Measurements from ENCODE around the gene DPH1. TPM values are rescaled to one million over a fixed set of nuclear protein-coding genes. Genes with fewer than 3 reads are reported as not detected.
A peak's percentile ranks its signal among the peaks of the same experiment; 100 is the strongest.

Gene DPH1
- total and polyA plus RNA-seq, 8 donors: 21.8 to 74.4 (median 32.2) TPM

DNA sequence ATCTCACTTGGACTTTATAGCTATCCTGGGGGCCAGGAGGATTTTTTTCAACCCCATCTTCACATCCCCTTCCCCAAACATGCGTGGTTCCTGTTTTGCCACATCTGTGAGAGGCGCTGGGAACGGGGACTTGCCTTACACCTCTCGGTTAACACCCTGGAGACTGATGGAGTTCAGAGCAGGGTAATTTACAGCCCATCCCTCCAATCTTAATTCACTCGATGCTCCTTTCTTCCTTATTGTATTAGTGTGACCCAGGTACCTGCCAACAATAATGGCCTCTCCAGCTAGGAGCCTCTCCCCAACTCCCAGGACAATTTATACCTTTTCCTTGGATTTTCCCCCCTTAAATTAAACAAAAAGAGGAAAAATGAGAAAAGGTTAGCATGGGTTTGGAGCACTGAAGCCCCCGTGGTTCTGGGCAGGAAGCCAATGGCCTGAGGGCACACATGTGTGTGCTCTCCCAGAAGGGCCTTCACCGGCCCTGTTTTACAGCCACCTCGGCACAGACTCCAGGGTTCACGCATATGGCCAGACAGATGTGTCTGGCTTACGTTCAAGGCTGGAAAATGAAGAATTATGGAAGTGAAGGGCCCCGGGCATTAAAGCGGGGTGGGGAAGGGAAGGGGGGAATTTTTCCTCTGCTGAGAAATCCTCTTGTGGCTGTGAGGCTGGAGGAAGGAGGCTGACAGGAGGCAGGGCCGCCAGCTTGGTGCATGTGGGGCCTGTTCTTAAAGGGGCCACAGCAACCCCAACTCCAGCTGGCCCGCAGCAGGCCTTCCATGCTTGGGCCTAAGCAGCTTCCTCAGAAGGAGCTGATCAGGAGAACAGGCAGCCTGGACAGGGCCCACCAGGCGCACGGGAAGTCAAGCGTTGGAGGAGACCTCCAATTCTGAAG, 46.4 kb downstream of the DPH1 start:
- intact Hi-C loops (cut with DNase I): no loop called here
- TF ChIP-seq, protein P1, sequence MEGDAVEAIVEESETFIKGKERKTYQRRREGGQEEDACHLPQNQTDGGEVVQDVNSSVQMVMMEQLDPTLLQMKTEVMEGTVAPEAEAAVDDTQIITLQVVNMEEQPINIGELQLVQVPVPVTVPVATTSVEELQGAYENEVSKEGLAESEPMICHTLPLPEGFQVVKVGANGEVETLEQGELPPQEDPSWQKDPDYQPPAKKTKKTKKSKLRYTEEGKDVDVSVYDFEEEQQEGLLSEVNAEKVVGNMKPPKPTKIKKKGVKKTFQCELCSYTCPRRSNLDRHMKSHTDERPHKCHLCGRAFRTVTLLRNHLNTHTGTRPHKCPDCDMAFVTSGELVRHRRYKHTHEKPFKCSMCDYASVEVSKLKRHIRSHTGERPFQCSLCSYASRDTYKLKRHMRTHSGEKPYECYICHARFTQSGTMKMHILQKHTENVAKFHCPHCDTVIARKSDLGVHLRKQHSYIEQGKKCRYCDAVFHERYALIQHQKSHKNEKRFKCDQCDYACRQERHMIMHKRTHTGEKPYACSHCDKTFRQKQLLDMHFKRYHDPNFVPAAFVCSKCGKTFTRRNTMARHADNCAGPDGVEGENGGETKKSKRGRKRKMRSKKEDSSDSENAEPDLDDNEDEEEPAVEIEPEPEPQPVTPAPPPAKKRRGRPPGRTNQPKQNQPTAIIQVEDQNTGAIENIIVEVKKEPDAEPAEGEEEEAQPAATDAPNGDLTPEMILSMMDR (IDR thresholded peaks at IDR 0.05): no peak
- Histone ChIP-seq H3K27ac (peak overlapping the region in 1 of 4 donors; percentile 47), H3K9me3 (no peaks in the 10 kb centered on the region), H3K4me3 (no peak overlapping the region), H3K36me3 (peaks cover 0 to 7% (median 2%) of the 10 kb centered on the region in 3 donors), H3K4me1 (no peaks in the 10 kb centered on the region), H3K27me3 (no peaks in the 10 kb centered on the region)
- ATAC-seq (no peak), FAIRE-seq (no peak), DNase-seq (no peak)
- 78 to 79% methylated on average over 17 of the region's 17 CpGs for whole genome bisulfite sequencing, 2 donors

DNA sequence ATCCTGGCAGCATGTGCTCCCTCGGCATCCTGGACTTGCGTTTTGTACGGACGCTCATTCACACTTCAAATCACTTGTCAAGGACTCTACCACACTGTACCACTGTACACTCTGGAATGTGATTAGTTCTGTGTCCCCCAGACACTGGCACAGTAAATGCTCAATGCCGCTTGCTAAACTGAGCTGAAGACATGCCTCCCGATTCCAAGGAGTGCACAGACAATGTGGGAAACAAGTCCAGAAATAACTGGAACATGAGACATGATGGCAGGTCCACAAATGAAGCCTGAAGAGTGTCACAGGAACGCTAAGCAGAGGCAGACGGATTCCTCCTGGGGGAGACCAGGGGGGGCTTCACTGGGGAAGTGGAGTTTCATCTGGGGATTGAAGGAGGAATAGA, 47.1 kb downstream of the DPH1 start:
- DNase-seq (no peak), ATAC-seq (no peak), FAIRE-seq (no peak)
- H3K4me3 ChIP-seq: no peak overlapping the region
- H3K27me3 ChIP-seq: no peaks in the 10 kb centered on the region
- intact Hi-C loops (cut with DNase I): no loop called here
- 88 to 94% methylated on average over 8 of the region's 8 CpGs for WGBS, 2 donors
- H3K27ac ChIP-seq: no peak overlapping the region
- H3K4me1 ChIP-seq: no peaks in the 10 kb centered on the region
- peaks cover 0 to 13% (median 2%) of the 10 kb centered on the region in 3 donors for H3K36me3 ChIP-seq
- H3K9me3 ChIP-seq: no peaks in the 10 kb centered on the region
- TF ChIP-seq, protein P1 (IDR thresholded peaks at IDR 0.05): no peak

DNA sequence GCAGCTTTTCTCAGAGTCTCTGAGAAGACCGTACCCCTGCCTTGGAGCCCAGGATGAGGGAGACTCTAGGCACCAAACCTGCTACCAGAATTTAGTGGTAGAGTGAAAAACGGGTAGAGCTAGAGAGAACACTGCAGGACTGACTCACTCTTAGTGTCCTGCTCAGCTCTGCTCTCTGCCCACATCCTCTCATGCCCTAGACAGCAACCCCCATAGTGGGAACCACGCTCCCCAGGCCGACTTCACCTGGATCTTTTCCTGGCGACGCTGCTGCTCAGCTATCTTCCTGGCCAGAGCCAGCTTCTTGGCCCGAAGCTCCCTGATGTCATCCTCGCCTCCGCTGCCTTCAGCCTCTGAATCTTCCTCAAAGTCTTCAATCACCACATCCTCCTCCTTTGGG, 51.6 kb downstream of the DPH1 start:
- Histone ChIP-seq H3K4me3 (no peak overlapping the region), H3K4me1 (peaks cover 0 to 9% (median 3%) of the 10 kb centered on the region in 3 donors), H3K36me3 (peaks cover 0 to 13% (median 0%) of the 10 kb centered on the region in 3 donors), H3K27me3 (no peaks in the 10 kb centered on the region), H3K9me3 (no peaks in the 10 kb centered on the region), H3K27ac (no peak overlapping the region)
- FAIRE-seq (no peak), DNase-seq (no peak), ATAC-seq (no peak)
- TF ChIP-seq, protein P1 (IDR thresholded peaks at IDR 0.05): no peak
- WGBS, 2 donors: 90 to 92% methylated on average over 9 of the region's 9 CpGs
- intact Hi-C loops (cut with DNase I): no loop called here

DNA sequence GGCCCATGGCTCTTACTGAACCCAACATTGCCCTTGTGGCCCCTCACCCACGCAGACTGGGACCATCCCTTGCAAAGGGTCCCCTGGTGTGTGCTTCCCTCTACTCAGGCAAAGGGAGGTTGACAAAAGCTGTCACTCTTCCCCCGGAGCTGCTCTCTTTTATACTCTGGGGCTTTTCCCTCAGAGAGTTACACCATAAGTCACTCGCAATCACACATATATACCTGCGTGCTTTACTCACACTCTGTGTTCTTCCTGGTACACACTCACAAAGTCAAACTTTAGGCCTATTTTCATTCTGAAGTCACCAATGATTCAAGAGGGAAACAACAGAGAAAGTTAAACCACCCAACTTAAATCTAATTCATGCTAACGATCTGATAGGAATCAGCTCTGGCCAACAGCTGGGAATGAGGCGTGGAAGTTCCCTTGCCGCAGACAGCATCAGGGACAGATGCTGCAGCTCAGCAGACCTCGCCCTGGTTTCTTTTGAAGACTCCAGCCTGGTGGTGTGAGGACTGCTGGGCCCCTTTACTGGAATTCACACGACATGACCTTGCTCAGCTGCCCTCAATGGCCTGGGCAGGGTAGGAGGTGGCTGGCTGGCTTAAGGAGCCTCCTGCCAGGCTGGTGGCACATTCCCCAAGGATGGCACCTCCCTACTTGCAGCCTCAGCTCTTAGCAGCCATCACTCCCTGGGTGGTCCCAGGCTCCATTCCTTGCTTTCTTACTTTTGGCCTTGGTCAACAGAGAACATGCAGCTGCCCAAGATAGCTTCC, 52.2 kb downstream of the DPH1 start:
- WGBS, 2 donors: 79 to 82% methylated on average over 9 of the region's 9 CpGs
- DNase-seq (no peak), FAIRE-seq (no peak), ATAC-seq (no peak)
- H3K4me3 ChIP-seq: no peak overlapping the region
- H3K9me3 ChIP-seq: no peaks in the 10 kb centered on the region
- TF ChIP-seq, protein P1 (IDR thresholded peaks at IDR 0.05): no peak
- H3K27me3 ChIP-seq: no peaks in the 10 kb centered on the region
- H3K36me3 ChIP-seq: peaks cover 0 to 13% (median 0%) of the 10 kb centered on the region in 3 donors
- intact Hi-C loops (cut with DNase I): no loop called here
- peak overlapping the region in 2 of 4 donors; percentile 8 to 69 for H3K27ac ChIP-seq
- peaks cover 0 to 11% (median 3%) of the 10 kb centered on the region in 3 donors for H3K4me1 ChIP-seq

Measured in pancreas (tissue), 10 donors.